Osteoblast (primary cell): ENCODE data around the gene RASD1. TPM values are rescaled to one million over a fixed set of nuclear protein-coding genes. Genes with fewer than 3 reads are reported as not detected.
"Not testable (repeated sequence)": the region's sequence is repeated elsewhere in the genome, so short reads cannot be mapped to it uniquely, and the experiment has no call there.

Experiments
- DNase-seq: peaks from one replicate; pipeline ENCODE4 v3.0.0; 2011; ENCODE audit warnings: low spot score, mixed read lengths; ENCODE audit not compliant: insufficient read length; ENCODE audit errors: missing footprints
- H2AFZ ChIP-seq: 2 replicates; pipeline ENCODE4 v1.6.0; 2011; ENCODE audit warnings: mild to moderate bottlenecking, low read length
- H3K27ac ChIP-seq: 2 replicates; pipeline ENCODE4 v1.5.1; 2011; ENCODE audit warnings: mild to moderate bottlenecking, low read depth, low read length, moderate library complexity
- H3K27me3 ChIP-seq: 2 replicates; pipeline ENCODE4 v1.6.0; 2012; ENCODE audit warnings: mild to moderate bottlenecking, control low read depth, inconsistent platforms, low read length, moderate library complexity; ENCODE audit not compliant: insufficient read depth
- H3K36me3 ChIP-seq: 2 replicates; pipeline ENCODE4 v1.5.1; 2011; ENCODE audit warnings: mild to moderate bottlenecking, low read length, control low read depth, moderate library complexity; ENCODE audit not compliant: insufficient read depth
- H3K4me1 ChIP-seq: 2 replicates; pipeline ENCODE4 v1.5.1; 2011; ENCODE audit warnings: mild to moderate bottlenecking, low read length, control low read depth, moderate library complexity; ENCODE audit not compliant: insufficient read depth
- H3K4me2 ChIP-seq: 2 replicates; pipeline ENCODE4 v1.6.0; 2011; ENCODE audit warnings: mild to moderate bottlenecking, low read length; ENCODE audit not compliant: insufficient read depth
- H3K4me3 ChIP-seq: fragments of 200-600 bp; sonication (generic); 3 replicates; pipeline ENCODE4 v1.5.1; 2012; ENCODE audit warnings: mild to moderate bottlenecking, low read length, inconsistent platforms; ENCODE audit not compliant: insufficient read depth
- H3K79me2 ChIP-seq: 2 replicates; pipeline ENCODE4 v1.6.0; 2012; ENCODE audit warnings: mild to moderate bottlenecking, low read length, control low read depth, inconsistent platforms; ENCODE audit not compliant: insufficient read depth
- H3K9me3 ChIP-seq: 2 replicates; pipeline ENCODE4 v1.5.1; 2011; ENCODE audit warnings: low read depth, low read length, control low read depth
- H4K20me1 ChIP-seq: 2 replicates; pipeline ENCODE4 v1.6.0; 2012; ENCODE audit warnings: mild to moderate bottlenecking, low read length, control low read depth; ENCODE audit not compliant: insufficient read depth
- CTCF ChIP-seq: IDR thresholded peaks from 2 replicates; pipeline ENCODE4 v1.5.1; 2011; ENCODE audit warnings: mild to moderate bottlenecking, low read depth, low read length, moderate library complexity; ENCODE audit errors: extremely low read depth
- total RNA-seq: library from RNA; depleted of rRNA; stranded (reverse); fragments of >200 nt; gene quantifications from 2 replicates; pipeline ENCODE4 v1.2.3, GENCODE V29; 2012

Gene RASD1
- total RNA-seq, 1 donor: 13.8 TPM

- H4K20me1 ChIP-seq: no peaks in the 10 kb centered on the region
- H3K4me1 ChIP-seq: no peaks in the 10 kb centered on the region
- peaks cover 12% of the 10 kb centered on the region for H3K27me3 ChIP-seq
- TF ChIP-seq CTCF: no peak
- H3K79me2 ChIP-seq: no peaks in the 10 kb centered on the region
- H3K9me3 ChIP-seq: peaks cover 2% of the 10 kb centered on the region
- H3K27ac ChIP-seq: no peak overlapping the region
- no peak overlapping the region for H3K4me3 ChIP-seq
- DNase-seq: no peak
- H3K4me2 ChIP-seq: no peak overlapping the region
- H3K36me3 ChIP-seq: no peaks in the 10 kb centered on the region
- H2AFZ ChIP-seq: no peak overlapping the region
Observed at GRCh38 chr17:17455173-17455572, 41.0 kb downstream of the RASD1 start.

GRCh38 chr17:17454700-17455099 lies 41.5 kb downstream of the RASD1 start:
- H4K20me1 ChIP-seq, H3K4me3 ChIP-seq, H3K4me1 ChIP-seq, H2AFZ ChIP-seq, H3K9me3 ChIP-seq, DNase-seq, H3K27ac ChIP-seq, H3K36me3 ChIP-seq, H3K79me2 ChIP-seq, H3K4me2 ChIP-seq: not testable (repeated sequence)
- H3K27me3 ChIP-seq: peaks cover 12% of the 10 kb centered on the region

GRCh38 chr17:17454276-17454675 lies 41.9 kb downstream of the RASD1 start:
- no peak overlapping the region for H3K4me2 ChIP-seq
- no peak for DNase-seq
- H2AFZ ChIP-seq: no peak overlapping the region
- no peak overlapping the region for H3K27ac ChIP-seq
- H4K20me1 ChIP-seq: no peaks in the 10 kb centered on the region
- no peaks in the 10 kb centered on the region for H3K4me1 ChIP-seq
- no peak for TF ChIP-seq CTCF
- H3K9me3 ChIP-seq: no peaks in the 10 kb centered on the region
- H3K36me3 ChIP-seq: no peaks in the 10 kb centered on the region
- peaks cover 12% of the 10 kb centered on the region for H3K27me3 ChIP-seq
- no peaks in the 10 kb centered on the region for H3K79me2 ChIP-seq
- no peak overlapping the region for H3K4me3 ChIP-seq

GRCh38 chr17:17453088-17453487 lies 43.1 kb downstream of the RASD1 start:
- H3K4me1 ChIP-seq: peaks cover 1% of the 10 kb centered on the region

More at GRCh38 chr17:17453088-17453487, 43.1 kb downstream of the RASD1 start:
- no peak for TF ChIP-seq CTCF
- H3K27ac ChIP-seq: no peak overlapping the region
- H3K9me3 ChIP-seq: no peaks in the 10 kb centered on the region
- peaks cover 12% of the 10 kb centered on the region for H3K27me3 ChIP-seq
- H3K36me3 ChIP-seq: no peaks in the 10 kb centered on the region
- H4K20me1 ChIP-seq: no peaks in the 10 kb centered on the region
- H2AFZ ChIP-seq: no peak overlapping the region
- DNase-seq: no peak
- H3K4me3 ChIP-seq: no peak overlapping the region
- H3K4me2 ChIP-seq: no peak overlapping the region
- no peaks in the 10 kb centered on the region for H3K79me2 ChIP-seq
